HepG2 (cell line): Measurements from ENCODE around the gene CDC42BPG. TPM values are rescaled to one million over a fixed set of nuclear protein-coding genes. Genes with fewer than 3 reads are reported as not detected.

Experiments used
- CC2D1A ChIP-seq: sonication (generic); formaldehyde crosslinking; IDR thresholded peaks from 2 replicates; pipeline ENCODE4 v1.8.1; 2023; ENCODE audit warnings: mild to moderate bottlenecking, missing genetic modification reagents
- JARID2 ChIP-seq: sonication (generic); formaldehyde crosslinking; IDR thresholded peaks from 2 replicates; pipeline ENCODE4 v1.8.1; 2023; ENCODE audit warnings: missing genetic modification reagents, inconsistent platforms; ENCODE audit not compliant: insufficient replicate concordance
- NR2F2 ChIP-seq: IDR thresholded peaks from 2 replicates; pipeline ENCODE4 v1.6.1; 2012; ENCODE audit warnings: low read depth, inconsistent platforms, borderline replicate concordance
- ZFX ChIP-seq: sonication (generic); formaldehyde crosslinking; IDR thresholded peaks from 2 replicates; pipeline ENCODE4 v1.4.0; 2020; ENCODE audit warnings: mild to moderate bottlenecking, low read depth, missing genetic modification reagents, moderate library complexity
- ZNF431 ChIP-seq: sonication (generic); formaldehyde crosslinking; IDR thresholded peaks from 2 replicates; pipeline ENCODE4 v1.9.0; 2022; ENCODE audit warnings: missing genetic modification reagents, low read depth, mild to moderate bottlenecking, borderline replicate concordance
- polyA plus RNA-seq, 8 experiments: library from polyadenylated mRNA; depleted of rRNA in 3 of 8; stranded (reverse) in 7 of 8; unstranded in 1 of 8; fragments of >200 nt; fragmentation: Illumina TruSeq in 4 of 8; extraction: Trizol in 4 of 8; gene quantifications; 2 replicates each; pipeline versions ENCODE4 v1.2.1 to v1.2.3, GENCODE V29; 2011 to 2016; ENCODE audit warnings: low read depth in 4 of 8, missing spikeins in 1 of 8, mixed read lengths in 1 of 8; ENCODE audit not compliant: insufficient read depth in 1 of 8
- total RNA-seq, 5 experiments: library from RNA; depleted of rRNA; stranded (reverse); fragments of >200 nt; fragmentation: Illumina TruSeq; extraction: Trizol; gene quantifications; 2 replicates each; pipeline ENCODE4 v1.2.3, GENCODE V29; 2016; ENCODE audit warnings: low read depth in 1 of 5
- TF ChIP-seq, protein P1 (sequence below): sonication (generic); formaldehyde crosslinking; IDR thresholded peaks from 2 replicates; pipeline ENCODE4 v1.4.0; 2020; ENCODE audit warnings: mild to moderate bottlenecking, missing genetic modification reagents
- TF ChIP-seq, protein P2 (sequence below): sonication (generic); formaldehyde crosslinking; IDR thresholded peaks from 2 replicates; pipeline ENCODE4 v1.5.0; 2020; ENCODE audit warnings: missing genetic modification reagents
- TF ChIP-seq, protein P3 (sequence below): sonication (generic); formaldehyde crosslinking; IDR thresholded peaks from 2 replicates; pipeline ENCODE4 v1.4.0; 2020; ENCODE audit warnings: missing genetic modification reagents, borderline replicate concordance
- TF ChIP-seq, protein P4 (sequence below): sonication (generic); formaldehyde crosslinking; conservative IDR thresholded peaks from 2 replicates; pipeline ENCODE4 v1.8.0; 2022; ENCODE audit warnings: mild to moderate bottlenecking, moderate library complexity, missing genetic modification reagents
- TF ChIP-seq, protein P5 (sequence below): sonication (generic); formaldehyde crosslinking; IDR thresholded peaks from 2 replicates; pipeline ENCODE4 v1.5.0; 2020; ENCODE audit warnings: missing genetic modification reagents, mild to moderate bottlenecking, borderline replicate concordance
- TF ChIP-seq, protein P6 (sequence below): sonication (generic); formaldehyde crosslinking; IDR thresholded peaks from 2 replicates; pipeline ENCODE4 v1.4.0; 2020; ENCODE audit warnings: missing genetic modification reagents

CDC42BPG gene
- total and polyA plus RNA-seq, 2 of the 13 experiments (the other 11 are each of a cell fraction or from before 2014, with no cell fraction given), result 0.55 to 1.4 TPM

DNA sequence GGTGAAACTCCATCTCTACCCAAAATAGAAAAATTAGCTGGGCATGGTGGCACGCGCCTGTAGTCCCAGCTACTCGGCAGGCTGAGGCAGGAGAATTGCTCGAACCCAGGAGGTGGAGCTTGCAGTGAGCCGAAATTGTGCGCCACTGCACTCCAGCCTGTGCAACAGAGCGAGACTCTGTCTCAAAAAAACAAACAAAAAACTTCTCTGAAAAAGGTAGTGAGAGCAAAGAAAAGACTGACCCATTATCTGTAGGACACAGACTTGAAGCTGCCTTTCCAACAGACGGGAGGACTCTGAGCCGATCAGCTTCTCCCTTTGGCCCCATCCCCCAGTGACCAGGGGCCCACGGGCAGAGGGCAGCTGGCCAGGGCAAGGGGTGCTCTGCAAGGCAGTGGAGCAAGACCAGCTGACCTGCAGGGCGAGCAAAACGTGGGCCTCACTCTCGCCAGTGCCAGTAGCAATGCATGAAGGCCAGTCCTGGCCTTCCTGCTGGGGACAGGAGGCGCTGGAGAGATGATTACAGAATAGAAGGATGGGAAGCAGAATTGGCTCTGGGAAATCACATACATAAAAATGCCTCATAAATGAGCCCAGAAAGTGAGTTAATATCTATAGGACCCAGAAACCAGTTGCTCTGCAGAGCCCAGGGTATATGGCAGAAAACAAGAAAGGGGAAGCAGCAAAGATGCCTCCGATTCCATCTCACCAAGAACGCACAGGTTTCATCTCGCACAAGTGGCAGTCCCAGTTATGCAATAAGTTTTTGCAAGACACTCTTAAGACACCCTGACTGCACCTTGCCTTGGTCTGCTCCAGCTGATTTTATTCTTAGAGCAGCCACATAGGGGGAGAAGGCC lies 31.1 kb upstream of the CDC42BPG start (continued):
- TF ChIP-seq, protein P1, sequence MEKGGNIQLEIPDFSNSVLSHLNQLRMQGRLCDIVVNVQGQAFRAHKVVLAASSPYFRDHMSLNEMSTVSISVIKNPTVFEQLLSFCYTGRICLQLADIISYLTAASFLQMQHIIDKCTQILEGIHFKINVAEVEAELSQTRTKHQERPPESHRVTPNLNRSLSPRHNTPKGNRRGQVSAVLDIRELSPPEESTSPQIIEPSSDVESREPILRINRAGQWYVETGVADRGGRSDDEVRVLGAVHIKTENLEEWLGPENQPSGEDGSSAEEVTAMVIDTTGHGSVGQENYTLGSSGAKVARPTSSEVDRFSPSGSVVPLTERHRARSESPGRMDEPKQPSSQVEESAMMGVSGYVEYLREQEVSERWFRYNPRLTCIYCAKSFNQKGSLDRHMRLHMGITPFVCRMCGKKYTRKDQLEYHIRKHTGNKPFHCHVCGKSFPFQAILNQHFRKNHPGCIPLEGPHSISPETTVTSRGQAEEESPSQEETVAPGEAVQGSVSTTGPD (CRISPR knock-in tag), result no peak
- TF ChIP-seq, protein P2, sequence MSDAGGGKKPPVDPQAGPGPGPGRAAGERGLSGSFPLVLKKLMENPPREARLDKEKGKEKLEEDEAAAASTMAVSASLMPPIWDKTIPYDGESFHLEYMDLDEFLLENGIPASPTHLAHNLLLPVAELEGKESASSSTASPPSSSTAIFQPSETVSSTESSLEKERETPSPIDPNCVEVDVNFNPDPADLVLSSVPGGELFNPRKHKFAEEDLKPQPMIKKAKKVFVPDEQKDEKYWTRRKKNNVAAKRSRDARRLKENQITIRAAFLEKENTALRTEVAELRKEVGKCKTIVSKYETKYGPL (CRISPR knock-in tag), result no peak
- TF ChIP-seq, protein P3, sequence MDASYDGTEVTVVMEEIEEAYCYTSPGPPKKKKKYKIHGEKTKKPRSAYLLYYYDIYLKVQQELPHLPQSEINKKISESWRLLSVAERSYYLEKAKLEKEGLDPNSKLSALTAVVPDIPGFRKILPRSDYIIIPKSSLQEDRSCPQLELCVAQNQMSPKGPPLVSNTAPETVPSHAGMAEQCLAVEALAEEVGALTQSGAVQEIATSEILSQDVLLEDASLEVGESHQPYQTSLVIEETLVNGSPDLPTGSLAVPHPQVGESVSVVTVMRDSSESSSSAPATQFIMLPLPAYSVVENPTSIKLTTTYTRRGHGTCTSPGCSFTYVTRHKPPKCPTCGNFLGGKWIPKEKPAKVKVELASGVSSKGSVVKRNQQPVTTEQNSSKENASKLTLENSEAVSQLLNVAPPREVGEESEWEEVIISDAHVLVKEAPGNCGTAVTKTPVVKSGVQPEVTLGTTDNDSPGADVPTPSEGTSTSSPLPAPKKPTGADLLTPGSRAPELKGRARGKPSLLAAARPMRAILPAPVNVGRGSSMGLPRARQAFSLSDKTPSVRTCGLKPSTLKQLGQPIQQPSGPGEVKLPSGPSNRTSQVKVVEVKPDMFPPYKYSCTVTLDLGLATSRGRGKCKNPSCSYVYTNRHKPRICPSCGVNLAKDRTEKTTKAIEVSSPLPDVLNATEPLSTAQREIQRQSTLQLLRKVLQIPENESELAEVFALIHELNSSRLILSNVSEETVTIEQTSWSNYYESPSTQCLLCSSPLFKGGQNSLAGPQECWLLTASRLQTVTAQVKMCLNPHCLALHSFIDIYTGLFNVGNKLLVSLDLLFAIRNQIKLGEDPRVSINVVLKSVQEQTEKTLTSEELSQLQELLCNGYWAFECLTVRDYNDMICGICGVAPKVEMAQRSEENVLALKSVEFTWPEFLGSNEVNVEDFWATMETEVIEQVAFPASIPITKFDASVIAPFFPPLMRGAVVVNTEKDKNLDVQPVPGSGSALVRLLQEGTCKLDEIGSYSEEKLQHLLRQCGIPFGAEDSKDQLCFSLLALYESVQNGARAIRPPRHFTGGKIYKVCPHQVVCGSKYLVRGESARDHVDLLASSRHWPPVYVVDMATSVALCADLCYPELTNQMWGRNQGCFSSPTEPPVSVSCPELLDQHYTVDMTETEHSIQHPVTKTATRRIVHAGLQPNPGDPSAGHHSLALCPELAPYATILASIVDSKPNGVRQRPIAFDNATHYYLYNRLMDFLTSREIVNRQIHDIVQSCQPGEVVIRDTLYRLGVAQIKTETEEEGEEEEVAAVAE (CRISPR knock-in tag), result no peak
- TF ChIP-seq, protein P4, sequence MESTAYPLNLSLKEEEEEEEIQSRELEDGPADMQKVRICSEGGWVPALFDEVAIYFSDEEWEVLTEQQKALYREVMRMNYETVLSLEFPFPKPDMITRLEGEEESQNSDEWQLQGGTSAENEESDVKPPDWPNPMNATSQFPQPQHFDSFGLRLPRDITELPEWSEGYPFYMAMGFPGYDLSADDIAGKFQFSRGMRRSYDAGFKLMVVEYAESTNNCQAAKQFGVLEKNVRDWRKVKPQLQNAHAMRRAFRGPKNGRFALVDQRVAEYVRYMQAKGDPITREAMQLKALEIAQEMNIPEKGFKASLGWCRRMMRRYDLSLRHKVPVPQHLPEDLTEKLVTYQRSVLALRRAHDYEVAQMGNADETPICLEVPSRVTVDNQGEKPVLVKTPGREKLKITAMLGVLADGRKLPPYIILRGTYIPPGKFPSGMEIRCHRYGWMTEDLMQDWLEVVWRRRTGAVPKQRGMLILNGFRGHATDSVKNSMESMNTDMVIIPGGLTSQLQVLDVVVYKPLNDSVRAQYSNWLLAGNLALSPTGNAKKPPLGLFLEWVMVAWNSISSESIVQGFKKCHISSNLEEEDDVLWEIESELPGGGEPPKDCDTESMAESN (CRISPR knock-in tag), result no peak
- TF ChIP-seq, protein P5, sequence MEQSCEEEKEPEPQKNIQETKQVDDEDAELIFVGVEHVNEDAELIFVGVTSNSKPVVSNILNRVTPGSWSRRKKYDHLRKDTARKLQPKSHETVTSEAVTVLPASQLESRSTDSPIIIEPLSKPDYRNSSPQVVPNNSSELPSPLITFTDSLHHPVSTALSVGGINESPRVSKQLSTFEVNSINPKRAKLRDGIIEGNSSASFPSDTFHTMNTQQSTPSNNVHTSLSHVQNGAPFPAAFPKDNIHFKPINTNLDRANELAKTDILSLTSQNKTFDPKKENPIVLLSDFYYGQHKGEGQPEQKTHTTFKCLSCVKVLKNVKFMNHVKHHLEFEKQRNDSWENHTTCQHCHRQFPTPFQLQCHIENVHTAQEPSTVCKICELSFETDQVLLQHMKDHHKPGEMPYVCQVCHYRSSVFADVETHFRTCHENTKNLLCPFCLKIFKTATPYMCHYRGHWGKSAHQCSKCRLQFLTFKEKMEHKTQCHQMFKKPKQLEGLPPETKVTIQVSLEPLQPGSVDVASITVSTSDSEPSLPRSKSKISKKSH, result no peak
- TF ChIP-seq JARID2, result no peak
- peak; percentile 68 for TF ChIP-seq ZFX (CRISPR knock-in tag)
- TF ChIP-seq ZNF431 (CRISPR knock-in tag), result no peak
- TF ChIP-seq NR2F2, result no peak
- TF ChIP-seq CC2D1A (CRISPR knock-in tag), result no peak
- TF ChIP-seq, protein P6, sequence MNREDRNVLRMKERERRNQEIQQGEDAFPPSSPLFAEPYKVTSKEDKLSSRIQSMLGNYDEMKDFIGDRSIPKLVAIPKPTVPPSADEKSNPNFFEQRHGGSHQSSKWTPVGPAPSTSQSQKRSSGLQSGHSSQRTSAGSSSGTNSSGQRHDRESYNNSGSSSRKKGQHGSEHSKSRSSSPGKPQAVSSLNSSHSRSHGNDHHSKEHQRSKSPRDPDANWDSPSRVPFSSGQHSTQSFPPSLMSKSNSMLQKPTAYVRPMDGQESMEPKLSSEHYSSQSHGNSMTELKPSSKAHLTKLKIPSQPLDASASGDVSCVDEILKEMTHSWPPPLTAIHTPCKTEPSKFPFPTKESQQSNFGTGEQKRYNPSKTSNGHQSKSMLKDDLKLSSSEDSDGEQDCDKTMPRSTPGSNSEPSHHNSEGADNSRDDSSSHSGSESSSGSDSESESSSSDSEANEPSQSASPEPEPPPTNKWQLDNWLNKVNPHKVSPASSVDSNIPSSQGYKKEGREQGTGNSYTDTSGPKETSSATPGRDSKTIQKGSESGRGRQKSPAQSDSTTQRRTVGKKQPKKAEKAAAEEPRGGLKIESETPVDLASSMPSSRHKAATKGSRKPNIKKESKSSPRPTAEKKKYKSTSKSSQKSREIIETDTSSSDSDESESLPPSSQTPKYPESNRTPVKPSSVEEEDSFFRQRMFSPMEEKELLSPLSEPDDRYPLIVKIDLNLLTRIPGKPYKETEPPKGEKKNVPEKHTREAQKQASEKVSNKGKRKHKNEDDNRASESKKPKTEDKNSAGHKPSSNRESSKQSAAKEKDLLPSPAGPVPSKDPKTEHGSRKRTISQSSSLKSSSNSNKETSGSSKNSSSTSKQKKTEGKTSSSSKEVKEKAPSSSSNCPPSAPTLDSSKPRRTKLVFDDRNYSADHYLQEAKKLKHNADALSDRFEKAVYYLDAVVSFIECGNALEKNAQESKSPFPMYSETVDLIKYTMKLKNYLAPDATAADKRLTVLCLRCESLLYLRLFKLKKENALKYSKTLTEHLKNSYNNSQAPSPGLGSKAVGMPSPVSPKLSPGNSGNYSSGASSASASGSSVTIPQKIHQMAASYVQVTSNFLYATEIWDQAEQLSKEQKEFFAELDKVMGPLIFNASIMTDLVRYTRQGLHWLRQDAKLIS (CRISPR knock-in tag), result no peak
